ENCODE data around the gene QSOX2. TPM values are rescaled to one million over a fixed set of nuclear protein-coding genes. Genes with fewer than 3 reads are reported as not detected.
A peak's percentile ranks its signal among the peaks of the same experiment; 100 is the strongest.

QSOX2 gene
- total RNA-seq, 4 donors from 2014 or later = 5.6 to 18.5 (median 6.6) TPM

DNA sequence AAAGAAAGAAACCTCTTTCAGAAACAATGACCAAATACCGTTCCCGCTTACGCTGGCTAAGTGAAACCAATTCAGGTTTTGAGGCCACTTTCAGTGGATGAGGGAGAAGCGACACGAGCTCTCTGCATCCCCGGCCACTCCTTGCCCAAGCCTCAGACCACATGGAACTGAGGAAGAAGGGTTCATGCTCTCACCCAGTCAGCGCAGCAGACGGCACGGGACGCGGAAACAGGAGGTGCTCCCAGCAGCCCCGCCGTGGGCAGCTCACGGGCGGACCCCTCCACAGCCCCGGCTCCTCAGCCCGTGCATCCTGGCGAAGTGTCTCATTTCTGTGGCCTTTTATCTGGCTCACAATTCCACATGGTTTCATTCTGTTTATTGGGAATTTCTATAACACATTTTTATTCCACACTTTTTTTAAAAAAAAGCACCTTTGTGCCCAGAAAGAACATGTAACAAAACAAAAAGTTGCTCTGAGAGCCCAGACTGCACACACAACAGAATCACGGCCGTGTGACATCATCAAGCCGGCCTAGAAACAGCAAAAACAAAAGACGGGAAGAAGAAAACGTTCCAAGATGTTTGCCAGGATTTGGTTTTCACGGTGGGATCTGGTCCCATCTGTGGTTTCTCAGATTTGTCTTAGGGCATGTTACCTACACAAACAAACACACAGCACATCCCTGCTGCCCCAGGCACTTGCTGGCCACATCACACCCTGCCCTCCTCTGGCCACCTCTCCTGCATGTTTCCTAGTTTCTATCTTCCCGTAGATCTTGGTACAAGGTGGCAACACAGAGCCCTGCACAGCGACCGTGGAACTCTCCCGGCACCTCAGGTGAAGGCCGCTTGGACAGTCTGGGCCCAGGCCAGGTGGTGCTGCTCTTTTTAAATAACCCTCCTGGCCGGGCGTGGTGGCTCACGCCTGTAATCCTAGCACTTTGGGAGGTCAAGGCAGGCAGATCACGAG, 16.2 kb downstream of the QSOX2 start:
- DNase-seq (ENCODE audit: low spot score) = no peak
- TF ChIP-seq, protein P1, sequence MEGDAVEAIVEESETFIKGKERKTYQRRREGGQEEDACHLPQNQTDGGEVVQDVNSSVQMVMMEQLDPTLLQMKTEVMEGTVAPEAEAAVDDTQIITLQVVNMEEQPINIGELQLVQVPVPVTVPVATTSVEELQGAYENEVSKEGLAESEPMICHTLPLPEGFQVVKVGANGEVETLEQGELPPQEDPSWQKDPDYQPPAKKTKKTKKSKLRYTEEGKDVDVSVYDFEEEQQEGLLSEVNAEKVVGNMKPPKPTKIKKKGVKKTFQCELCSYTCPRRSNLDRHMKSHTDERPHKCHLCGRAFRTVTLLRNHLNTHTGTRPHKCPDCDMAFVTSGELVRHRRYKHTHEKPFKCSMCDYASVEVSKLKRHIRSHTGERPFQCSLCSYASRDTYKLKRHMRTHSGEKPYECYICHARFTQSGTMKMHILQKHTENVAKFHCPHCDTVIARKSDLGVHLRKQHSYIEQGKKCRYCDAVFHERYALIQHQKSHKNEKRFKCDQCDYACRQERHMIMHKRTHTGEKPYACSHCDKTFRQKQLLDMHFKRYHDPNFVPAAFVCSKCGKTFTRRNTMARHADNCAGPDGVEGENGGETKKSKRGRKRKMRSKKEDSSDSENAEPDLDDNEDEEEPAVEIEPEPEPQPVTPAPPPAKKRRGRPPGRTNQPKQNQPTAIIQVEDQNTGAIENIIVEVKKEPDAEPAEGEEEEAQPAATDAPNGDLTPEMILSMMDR (IDR thresholded peaks at IDR 0.05) = no peak
- no peak for ATAC-seq (ENCODE audit: low FRiP score)

DNA sequence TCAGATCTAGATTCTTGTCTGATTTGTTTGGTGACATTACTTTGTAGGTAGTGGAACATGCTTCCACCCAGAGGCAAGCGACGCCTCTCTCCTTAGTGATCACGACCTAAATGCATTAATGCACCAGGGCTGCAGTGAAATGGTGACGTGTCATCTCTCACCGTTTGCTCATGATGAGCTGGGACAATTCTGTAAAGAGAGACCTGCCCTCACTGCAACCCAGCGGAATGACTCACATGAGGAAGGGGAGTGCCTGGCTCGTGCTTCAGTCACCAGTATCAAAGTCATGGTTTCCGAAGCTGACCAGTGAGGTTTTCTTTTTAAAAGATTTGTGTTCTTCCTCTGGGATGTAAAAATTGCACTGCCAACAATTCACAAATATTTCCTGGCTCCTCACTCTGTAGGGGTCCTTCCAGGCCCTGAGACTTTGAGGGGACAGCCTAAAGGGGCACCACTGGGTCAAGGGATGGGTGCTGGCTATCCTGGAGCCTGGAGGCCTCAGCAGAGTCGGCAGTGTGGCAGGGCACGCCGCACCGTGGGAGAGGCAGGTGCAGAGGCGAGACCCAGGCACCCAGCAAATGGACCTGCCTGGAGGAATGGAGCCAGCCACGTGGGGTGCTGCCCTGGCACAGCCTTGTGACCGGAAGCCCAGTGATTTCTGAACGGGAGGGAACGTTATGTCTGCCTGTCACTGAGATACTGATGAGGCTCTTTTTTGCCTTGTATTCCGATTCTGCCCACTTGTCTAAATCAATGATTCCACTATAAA, 17.3 kb downstream of the QSOX2 start:
- DNase-seq (ENCODE audit: low spot score) (no peak), ATAC-seq (ENCODE audit: low FRiP score) (no peak)
- TF ChIP-seq, protein P1 (IDR thresholded peaks at IDR 0.05) = no peak

DNA sequence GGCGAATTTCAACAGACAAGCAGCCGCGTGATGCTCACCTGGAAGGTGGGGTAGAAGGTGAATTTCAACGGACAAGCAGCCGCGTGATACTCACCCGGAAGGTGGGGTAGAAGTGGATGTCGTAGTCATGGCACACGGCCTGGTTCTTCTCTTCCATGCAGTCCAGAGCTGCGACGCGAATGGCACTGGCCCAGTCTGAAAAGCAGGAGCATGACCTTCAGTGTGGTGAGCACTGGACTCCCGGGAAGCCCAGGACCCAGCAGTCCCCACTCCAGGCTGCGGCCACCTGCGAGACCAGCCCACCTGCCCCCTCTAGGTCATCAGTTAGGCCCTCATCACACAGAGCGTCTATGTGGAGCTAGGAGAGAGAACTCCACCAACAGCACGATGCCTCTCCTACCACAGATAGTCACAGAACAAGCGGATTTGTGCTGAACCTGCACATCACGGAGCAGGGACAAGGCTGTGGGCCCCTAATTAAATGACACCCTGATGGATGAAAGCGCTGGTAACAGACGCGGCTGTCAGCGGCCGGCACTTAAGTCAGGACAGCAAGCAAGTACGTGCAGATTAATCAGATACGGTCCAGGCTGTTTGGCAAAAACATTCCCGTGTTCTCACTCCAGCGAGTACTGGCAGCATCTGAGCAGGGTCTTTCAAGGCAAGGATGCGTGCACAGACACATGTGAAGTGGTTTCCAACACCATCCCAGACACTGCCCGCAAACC, 18.8 kb downstream of the QSOX2 start:
- no peak for ATAC-seq (ENCODE audit: low FRiP score)
- TF ChIP-seq, protein P1 (IDR thresholded peaks at IDR 0.05) = no peak
- DNase-seq (ENCODE audit: low spot score) = no peak

DNA sequence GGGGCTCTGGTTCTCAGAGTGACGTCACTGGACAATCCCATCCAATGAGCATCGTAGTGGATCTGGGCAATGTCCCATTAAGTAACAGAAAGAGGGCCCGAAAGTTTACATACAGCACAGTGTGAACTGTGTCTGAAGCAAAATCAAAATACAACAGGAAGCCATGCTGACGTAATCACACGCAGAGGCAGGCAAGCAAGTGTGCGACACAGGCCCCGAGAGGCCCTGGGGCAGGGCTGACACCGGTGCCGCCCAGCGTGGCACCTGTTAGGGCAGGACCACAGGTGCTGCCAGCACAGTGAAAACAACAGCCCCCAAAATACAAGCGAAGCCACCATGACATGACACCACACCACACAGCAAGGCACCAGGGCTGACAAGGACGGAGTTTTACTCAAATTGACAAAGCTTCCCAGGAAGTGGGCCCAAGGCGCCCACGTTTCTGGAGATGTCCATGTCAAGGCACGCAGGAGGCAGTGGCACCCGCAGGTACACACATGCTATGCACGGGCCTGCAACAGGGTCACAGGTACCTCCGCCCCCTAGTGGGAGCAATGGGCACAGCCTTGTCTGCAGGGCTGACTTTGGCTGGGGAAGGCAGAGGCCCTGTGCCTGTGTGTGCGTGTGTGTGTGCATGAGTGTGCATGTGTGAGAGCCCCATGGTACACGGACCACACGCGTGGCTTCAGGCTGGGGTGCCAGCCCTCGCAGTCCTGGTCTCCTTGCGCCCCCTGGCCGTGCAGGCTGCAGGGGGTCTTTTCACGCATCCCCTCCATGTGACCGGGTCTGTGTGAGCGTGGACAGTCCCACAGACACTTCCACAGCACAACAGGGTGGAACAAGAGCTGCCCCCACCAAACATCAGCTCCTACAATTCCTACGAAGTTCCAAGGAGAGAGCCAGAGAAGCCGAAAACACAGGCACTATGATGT, 19.6 kb downstream of the QSOX2 start:
- ATAC-seq (ENCODE audit: low FRiP score) = peak; percentile 50
- peak; percentile 35 for DNase-seq (ENCODE audit: low spot score)
- TF ChIP-seq, protein P1 (IDR thresholded peaks at IDR 0.05) = peak in 1 of 3 donors; percentile 16

DNA sequence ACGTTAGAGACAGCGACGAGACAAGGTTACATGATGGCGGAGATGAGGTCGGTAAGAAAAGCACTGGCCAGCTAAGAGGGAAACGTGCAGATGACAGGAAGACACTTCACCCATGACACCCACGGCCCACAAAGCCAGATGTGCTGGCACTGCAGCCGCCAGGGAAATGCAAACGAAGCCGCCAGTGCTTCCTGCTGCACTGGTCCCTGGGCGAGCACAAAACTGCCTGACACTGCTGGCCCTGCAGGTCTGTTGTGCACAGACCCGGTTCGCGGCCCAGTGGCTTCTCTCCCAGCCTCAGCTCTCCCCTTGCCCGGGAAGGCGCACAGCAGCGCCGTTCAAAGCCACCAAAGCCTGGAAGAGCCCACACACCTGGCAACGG, 20.3 kb downstream of the QSOX2 start:
- ATAC-seq (ENCODE audit: low FRiP score) = no peak
- TF ChIP-seq, protein P1 (IDR thresholded peaks at IDR 0.05) = no peak
- DNase-seq (ENCODE audit: low spot score) = no peak
